GM21786 (cell line): ENCODE measurements around the gene NSUN3.

Experiments used
- ATAC-seq: cut with Tn5 transposase; IDR thresholded peaks from one replicate; pipeline ENCODE4 v1.9.1; 2021; ENCODE audit not compliant: unreplicated experiment

Gene NSUN3

GRCh38 chr3:94176988-94177745, 114.3 kb downstream of the NSUN3 start:
- ATAC-seq: no peak
